Measurements from ENCODE around the gene ARL8B. TPM values are rescaled to one million over a fixed set of nuclear protein-coding genes. Genes with fewer than 3 reads are reported as not detected.

ARL8B gene
- total and polyA plus RNA-seq, 2 of the 8 experiments (the other 6 are each of a cell fraction or from before 2014, with no cell fraction given), result 14.5 to 27.8 TPM

DNA sequence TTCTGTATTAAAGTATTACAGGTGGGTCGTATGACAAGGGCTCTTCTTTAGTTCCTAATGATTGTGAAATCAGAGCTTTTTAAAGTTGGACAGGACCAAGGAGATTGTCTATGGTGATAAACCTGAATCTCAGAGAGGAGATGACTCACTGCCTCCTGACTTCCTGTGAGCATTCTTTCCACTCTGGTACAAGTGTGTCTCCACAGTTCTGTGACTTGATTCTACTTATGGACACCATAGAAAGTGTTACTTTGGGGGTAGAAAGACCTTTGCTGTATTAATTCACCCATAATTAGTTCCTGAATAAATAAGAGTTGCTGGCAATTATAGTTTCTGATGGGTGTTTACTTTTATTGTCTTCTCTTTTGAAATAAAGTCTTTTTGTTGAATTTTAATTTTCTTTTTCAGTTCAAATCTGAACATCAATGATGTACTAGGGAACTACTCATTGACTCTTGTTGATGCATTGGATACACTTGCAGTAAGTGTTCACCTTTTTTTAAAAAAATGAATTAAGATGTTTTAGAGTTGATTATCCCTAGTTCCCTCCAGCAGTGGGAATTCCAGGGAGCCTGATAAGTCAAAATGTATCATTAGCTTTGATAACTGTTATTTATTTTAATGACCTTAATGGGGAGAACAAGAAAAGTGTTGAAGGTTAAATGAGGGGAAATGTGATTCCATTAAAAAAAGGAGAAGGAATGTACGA, 72.9 kb downstream of the ARL8B start:
- Histone ChIP-seq H3K9me3 (ENCODE audit: insufficient read depth in 2 of 2, low read depth in 1 of 2, low read length in 1 of 2) (no peaks in the 10 kb centered on the region), H3K23me2 (ENCODE audit: low read depth, low read length) (no peaks in the 10 kb centered on the region), H3K79me2 (ENCODE audit: control insufficient read depth in 1 of 2, insufficient read depth in 2 of 2, low read length in 2 of 2) (peaks cover 2 to 51% of the 10 kb centered on the region in 2 experiments; a peak in 3 of 4 replicates), H3K4ac (replicated peaks; ENCODE audit: insufficient read length, low read depth, low read length) (no peak overlapping the region), H3K27ac (ENCODE audit: low read depth, low read length) (no peak overlapping the region), H2BK20ac (ENCODE audit: low read length) (no peak overlapping the region), H3K27me3 (replicated peaks in 1 of 4; ENCODE audit: control insufficient read depth in 3 of 4, extremely low read depth in 1 of 4, insufficient read depth in 3 of 4, low read length in 3 of 4) (no peaks in the 10 kb centered on the region), H3K18ac (ENCODE audit: extremely low read depth, low read length) (no peak overlapping the region), H2AFZ (ENCODE audit: low read length) (no peak overlapping the region), H2BK15ac (ENCODE audit: low read length) (no peak overlapping the region), H3K4me3 (ENCODE audit: extremely low read depth in 1 of 4, insufficient read depth in 2 of 4, low read depth in 3 of 4, low read length in 4 of 4) (no peak overlapping the region), H3K56ac (replicated peaks; ENCODE audit: insufficient read length, low read depth, low read length) (no peak overlapping the region), H2AK5ac (ENCODE audit: low read depth, low read length) (no peak overlapping the region), H4K91ac (replicated peaks; ENCODE audit: insufficient read length, low read length) (no peak overlapping the region), H3K9ac (replicated peaks in 1 of 4; ENCODE audit: extremely low read depth in 1 of 4, low read depth in 3 of 4, low read length in 3 of 4) (no peak overlapping the region), H4K8ac (ENCODE audit: extremely low read depth, insufficient read depth, low read length) (no peak overlapping the region), H4K20me1 (replicated peaks in 1 of 2; ENCODE audit: control insufficient read depth in 1 of 2, insufficient read depth in 2 of 2, low read length in 2 of 2) (no peaks in the 10 kb centered on the region), H2BK120ac (replicated peaks; ENCODE audit: low read depth, low read length) (no peak overlapping the region), H3K4me1 (replicated peaks in 1 of 4; ENCODE audit: control insufficient read depth in 3 of 4, insufficient read depth in 4 of 4, low read length in 3 of 4) (peaks cover 0 to 9% (median 8%) of the 10 kb centered on the region in 4 experiments; a peak in 5 of 7 replicates), H4K5ac (ENCODE audit: insufficient read length, low read depth, low read length) (no peak overlapping the region), H3K36me3 (ENCODE audit: control insufficient read depth in 2 of 4, insufficient read depth in 4 of 4, low read length in 3 of 4) (peaks cover 0 to 11% (median under 1%) of the 10 kb centered on the region in 4 experiments; a peak in 3 of 8 replicates), H3K23ac (ENCODE audit: insufficient read length) (no peak overlapping the region), H2BK5ac (ENCODE audit: low read depth, low read length) (no peak overlapping the region), H3K79me1 (ENCODE audit: low read depth, low read length) (peaks cover 4% of the 10 kb centered on the region; the same call in 1 of the 2 replicates), H3K14ac (ENCODE audit: insufficient read length) (no peak overlapping the region), H2BK12ac (ENCODE audit: low read depth, low read length) (no peak overlapping the region), H3K4me2 (ENCODE audit: insufficient read depth in 1 of 2, low read depth in 2 of 2, low read length in 2 of 2) (no peak overlapping the region)
- DNase-seq (ENCODE audit: low read depth in 1 of 2, low spot score in 2 of 2) (no peak), FAIRE-seq (no peak)
- POLR2A ChIA-PET (ENCODE audit: partially characterized antibody), result interaction anchor here (5.8 kb wide), 1 partner anchor 9 kb away, joined by 46 read pairs; the partner anchor contains the start of gene EDEM1
- 83 to 100% methylated on average over 1 to 2 of the region's 2 CpGs for WGBS, 2 experiments (ENCODE audit: extremely low coverage in 1 of 2, insufficient coverage in 1 of 2, insufficient read length in 1 of 2, insufficient replicate concordance in 2 of 2, low coverage in 1 of 2, low lambda C conversion rate in 2 of 2, missing lambda C conversion rate in 1 of 2)
- CTCF ChIA-PET (ENCODE audit: partially characterized antibody), result interaction anchor here (1.5 to 2.4 kb wide), 2 partner anchors 11 to 38 kb away, joined by 6 to 10 read pairs; no protein-coding TSS in a partner anchor
- TF ChIP-seq SP4 (IDR thresholded peaks at IDR 0.05; ENCODE audit: low read length) (no peak), CBX8 (IDR thresholded peaks at IDR 0.05; ENCODE audit: borderline replicate concordance, low read depth, low read length) (no peak), FOSL1 (IDR thresholded peaks at IDR 0.05; ENCODE audit: insufficient read depth, low read depth, low read length) (no peak), TCF12 (IDR thresholded peaks at IDR 0.05; ENCODE audit: low read depth, low read length) (no peak)
- TF ChIP-seq, protein P1, sequence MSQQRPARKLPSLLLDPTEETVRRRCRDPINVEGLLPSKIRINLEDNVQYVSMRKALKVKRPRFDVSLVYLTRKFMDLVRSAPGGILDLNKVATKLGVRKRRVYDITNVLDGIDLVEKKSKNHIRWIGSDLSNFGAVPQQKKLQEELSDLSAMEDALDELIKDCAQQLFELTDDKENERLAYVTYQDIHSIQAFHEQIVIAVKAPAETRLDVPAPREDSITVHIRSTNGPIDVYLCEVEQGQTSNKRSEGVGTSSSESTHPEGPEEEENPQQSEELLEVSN (IDR thresholded peaks at IDR 0.05), result no peak
- TF ChIP-seq, protein P2, sequence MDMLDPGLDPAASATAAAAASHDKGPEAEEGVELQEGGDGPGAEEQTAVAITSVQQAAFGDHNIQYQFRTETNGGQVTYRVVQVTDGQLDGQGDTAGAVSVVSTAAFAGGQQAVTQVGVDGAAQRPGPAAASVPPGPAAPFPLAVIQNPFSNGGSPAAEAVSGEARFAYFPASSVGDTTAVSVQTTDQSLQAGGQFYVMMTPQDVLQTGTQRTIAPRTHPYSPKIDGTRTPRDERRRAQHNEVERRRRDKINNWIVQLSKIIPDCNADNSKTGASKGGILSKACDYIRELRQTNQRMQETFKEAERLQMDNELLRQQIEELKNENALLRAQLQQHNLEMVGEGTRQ (IDR thresholded peaks at IDR 0.05; ENCODE audit: low read length), result no peak

All from H1 (cell line).